Measurements from ENCODE around the gene CAMK2D.

DNA sequence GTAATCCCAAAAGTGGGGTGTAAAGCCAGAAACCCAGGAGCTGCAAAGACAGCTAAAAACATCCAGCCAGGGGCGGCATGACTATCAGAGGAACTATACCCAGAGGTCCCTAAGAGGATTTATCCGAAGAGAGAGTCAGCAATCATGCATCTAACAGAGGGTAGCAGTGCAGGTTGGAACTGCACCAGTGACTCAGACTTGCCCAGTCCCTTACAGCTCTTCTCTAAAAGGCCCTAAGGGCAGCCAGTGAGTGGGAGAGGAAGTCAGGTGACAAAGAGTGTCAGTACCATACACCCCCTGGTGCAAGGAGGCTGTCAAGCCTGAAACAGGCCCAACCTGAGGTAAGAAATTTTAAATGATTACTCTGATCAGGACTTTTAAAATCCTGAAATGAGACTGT is 88.1 kb downstream of the CAMK2D start:
- TF ChIP-seq POLR2AphosphoS5 (IDR thresholded peaks at IDR 0.05; ENCODE audit: borderline replicate concordance, low read depth, low read length): no peak
- no peak for TF ChIP-seq EZH2 (IDR thresholded peaks at IDR 0.05)
